ENCODE data around the gene TRAPPC2B.

Gene TRAPPC2B

DNA sequence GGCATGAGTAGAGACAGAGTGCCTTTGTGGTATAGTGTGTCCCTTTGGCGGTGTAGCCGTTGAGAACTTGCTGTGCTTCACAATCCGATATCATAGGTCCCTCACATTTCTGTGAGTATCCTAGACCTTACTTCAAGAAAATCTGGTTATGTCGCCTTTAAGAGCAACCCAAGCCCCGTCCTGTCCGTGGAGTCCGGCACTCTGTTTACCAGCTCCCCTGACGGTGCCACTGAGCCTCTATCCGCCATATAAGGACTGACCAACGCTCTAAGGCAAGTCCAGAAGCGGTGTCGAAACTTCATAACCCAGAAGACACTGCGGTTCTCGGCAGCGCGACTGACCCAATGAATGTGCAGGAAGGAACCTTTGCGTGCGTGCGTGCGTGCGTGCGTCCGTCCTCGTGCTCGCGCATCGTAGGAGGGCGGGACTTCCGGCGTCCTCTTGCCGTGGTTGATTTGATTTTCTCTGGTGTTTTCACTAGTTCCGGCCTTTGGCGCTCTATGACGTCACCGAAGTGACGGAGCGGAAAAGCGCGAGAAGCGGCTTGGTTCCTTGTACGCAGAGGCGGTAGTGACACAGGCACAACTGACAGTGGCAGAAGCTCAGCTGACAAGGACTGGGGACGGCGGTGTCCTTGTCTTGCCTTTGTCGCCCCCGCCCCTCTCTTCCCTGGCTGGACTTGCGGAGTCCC is at the start of gene TRAPPC2B, which contains the start of gene ZNF547:
TSS of gene TRAPPC2B (plus strand) at position 555 of the 691 bp plus-strand sequence. CDS start 1,283 bp downstream, outside the sequence.
TSS of gene ZNF547 (plus strand) at position 555 of the 691 bp plus-strand sequence. CDS start 5,005 bp downstream, outside the sequence.
- H3K27ac Mint-ChIP-seq = peak within 1 kb of the TSS; percentile 96
- H3K4me1 Mint-ChIP-seq = peaks cover 9 to 11% of the 10 kb centered on the region in 2 donors
- H3K9me3 Mint-ChIP-seq = peaks cover 2 to 7% of the 10 kb centered on the region in 2 donors
- H3K27me3 Mint-ChIP-seq = no peaks in the 10 kb centered on the region
- DNase-seq (peak; percentile 99), ATAC-seq (replicated peaks) (peak; percentile 95 to 96)
- H3K4me3 Mint-ChIP-seq = peak within 1 kb of the TSS; percentile 97 to 98
- peaks cover 24 to 40% of the 10 kb centered on the region in 2 donors for H3K36me3 Mint-ChIP-seq

GRCh38 chr19:57314146-57314545 is 49.2 kb upstream of the TRAPPC2B start:
- Mint-ChIP-seq H3K9me3 (peaks cover 7 to 8% of the 10 kb centered on the region in 2 donors), H3K27ac (no peak overlapping the region), H3K36me3 (peaks cover 4 to 5% of the 10 kb centered on the region in 2 donors), H3K4me3 (no peak overlapping the region), H3K27me3 (peaks cover 35 to 51% of the 10 kb centered on the region in 2 donors), H3K4me1 (peaks cover 6 to 7% of the 10 kb centered on the region in 2 donors)
- ATAC-seq (replicated peaks) (no peak), DNase-seq (no peak)

- Mint-ChIP-seq H3K4me3 (no peak overlapping the region), H3K4me1 (peaks cover 16 to 31% of the 10 kb centered on the region in 2 donors), H3K36me3 (peaks cover 7% of the 10 kb centered on the region in 2 donors), H3K9me3 (peaks cover 4 to 5% of the 10 kb centered on the region in 2 donors), H3K27me3 (peaks cover 35 to 51% of the 10 kb centered on the region in 2 donors), H3K27ac (no peak overlapping the region)
- ATAC-seq (replicated peaks) (no peak), DNase-seq (no peak)
Measured at GRCh38 chr19:57317503-57317902, 45.8 kb upstream of the TRAPPC2B start.

- ATAC-seq (replicated peaks) = peak; percentile 4 to 58
- Mint-ChIP-seq H3K4me1 (peaks cover 20 to 36% of the 10 kb centered on the region in 2 donors), H3K4me3 (peak overlapping the region; percentile 95), H3K36me3 (peaks cover 14 to 28% of the 10 kb centered on the region in 2 donors), H3K27me3 (peaks cover 28 to 33% of the 10 kb centered on the region in 2 donors), H3K27ac (peak overlapping the region; percentile 99), H3K9me3 (peaks cover 0 to 3% of the 10 kb centered on the region in 2 donors)
- no peak for DNase-seq
Measured at GRCh38 chr19:57319869-57320179, 43.5 kb upstream of the TRAPPC2B start.

- Mint-ChIP-seq H3K27ac (peak within 1 kb of the TSS; percentile 99), H3K27me3 (peaks cover 22 to 27% of the 10 kb centered on the region in 2 donors), H3K4me1 (peaks cover 20 to 36% of the 10 kb centered on the region in 2 donors), H3K9me3 (peaks cover 0 to 3% of the 10 kb centered on the region in 2 donors), H3K4me3 (peak within 1 kb of the TSS; percentile 95), H3K36me3 (peaks cover 18 to 33% of the 10 kb centered on the region in 2 donors)
- ATAC-seq (replicated peaks) (peak; percentile 97 to 98), DNase-seq (peak; percentile 92)
Measured at GRCh38 chr19:57320180-57321084, 42.9 kb upstream of the TRAPPC2B start, which contains the start of gene ZNF543. TSS of gene ZNF543 (plus strand) at chr19:57320472. CDS start at chr19:57320854, 382 bp downstream.

- H3K27ac Mint-ChIP-seq = peak overlapping the region; percentile 99
- H3K4me3 Mint-ChIP-seq = peak overlapping the region; percentile 95
- ATAC-seq (replicated peaks) (no peak), DNase-seq (no peak)
- peaks cover 20 to 36% of the 10 kb centered on the region in 2 donors for H3K4me1 Mint-ChIP-seq
- H3K9me3 Mint-ChIP-seq = peaks cover 0 to 2% of the 10 kb centered on the region in 2 donors
- peaks cover 25 to 40% of the 10 kb centered on the region in 2 donors for H3K36me3 Mint-ChIP-seq
- peaks cover 15 to 20% of the 10 kb centered on the region in 2 donors for H3K27me3 Mint-ChIP-seq
Measured at GRCh38 chr19:57321116-57321515, 42.2 kb upstream of the TRAPPC2B start.

GRCh38 chr19:57321751-57322150 is 41.6 kb upstream of the TRAPPC2B start:
- Mint-ChIP-seq H3K9me3 (peaks cover 0 to 1% of the 10 kb centered on the region in 2 donors), H3K27me3 (peaks cover 11 to 14% of the 10 kb centered on the region in 2 donors), H3K27ac (no peak overlapping the region), H3K4me3 (peak overlapping the region; percentile 95), H3K36me3 (peaks cover 30 to 47% of the 10 kb centered on the region in 2 donors), H3K4me1 (peaks cover 22 to 36% of the 10 kb centered on the region in 2 donors)
- ATAC-seq (replicated peaks) = no peak
- DNase-seq = no peak

DNA sequence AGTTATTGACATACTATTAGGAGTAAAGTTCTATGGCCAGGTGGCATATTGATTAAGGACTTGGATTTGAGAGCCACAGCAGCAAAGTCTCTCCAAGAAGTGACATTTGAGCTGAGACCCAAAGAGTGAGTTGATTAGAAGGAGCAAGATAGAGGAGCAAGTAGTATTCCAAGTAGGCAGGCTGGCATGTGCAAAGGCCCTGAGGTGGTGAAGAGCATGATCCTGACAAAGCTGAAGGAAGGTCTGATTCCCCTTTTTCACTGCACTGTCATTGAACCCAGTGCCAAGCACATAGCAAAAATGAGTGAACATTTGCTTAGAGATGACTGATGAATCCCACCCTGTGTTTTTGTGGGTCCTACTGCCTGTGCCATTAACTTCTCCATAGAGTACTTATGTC is 38.4 kb upstream of the TRAPPC2B start:
- no peak overlapping the region for H3K4me3 Mint-ChIP-seq
- peaks cover 15 to 24% of the 10 kb centered on the region in 2 donors for H3K4me1 Mint-ChIP-seq
- DNase-seq (no peak), ATAC-seq (replicated peaks) (no peak)
- H3K9me3 Mint-ChIP-seq = peaks cover 7 to 10% of the 10 kb centered on the region in 2 donors
- no peaks in the 10 kb centered on the region for H3K27me3 Mint-ChIP-seq
- H3K36me3 Mint-ChIP-seq = peaks cover 61 to 79% of the 10 kb centered on the region in 2 donors
- H3K27ac Mint-ChIP-seq = no peak overlapping the region

GRCh38 chr19:57327993-57328392 is 35.4 kb upstream of the TRAPPC2B start:
- H3K4me1 Mint-ChIP-seq = peaks cover 0 to 2% of the 10 kb centered on the region in 2 donors
- DNase-seq = no peak
- H3K27me3 Mint-ChIP-seq = no peaks in the 10 kb centered on the region
- no peak overlapping the region for H3K27ac Mint-ChIP-seq
- peaks cover 7 to 10% of the 10 kb centered on the region in 2 donors for H3K9me3 Mint-ChIP-seq
- no peak overlapping the region for H3K4me3 Mint-ChIP-seq
- ATAC-seq (replicated peaks) = no peak
- peaks cover 71 to 89% of the 10 kb centered on the region in 2 donors for H3K36me3 Mint-ChIP-seq

DNA sequence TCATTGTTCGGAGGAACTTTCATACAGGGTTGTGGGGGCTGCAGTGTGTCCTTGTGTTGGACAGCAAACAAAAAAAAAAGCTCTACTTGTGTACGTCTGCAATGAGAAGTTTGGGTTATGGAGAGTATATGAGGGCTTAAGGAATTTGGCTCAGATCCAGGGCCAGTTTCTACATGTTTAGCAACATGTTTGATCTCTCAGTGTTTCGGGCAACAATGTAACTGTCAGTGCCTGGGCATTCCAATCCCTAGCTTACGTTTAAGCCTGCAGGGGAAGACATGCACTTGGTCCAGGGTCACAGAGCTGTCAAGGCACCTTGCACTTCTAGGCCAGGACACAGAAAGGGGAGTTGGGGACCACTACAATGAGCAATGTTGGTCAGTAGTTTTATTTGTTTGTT is 29.2 kb upstream of the TRAPPC2B start:
- no peak overlapping the region for H3K4me3 Mint-ChIP-seq
- H3K4me1 Mint-ChIP-seq = no peaks in the 10 kb centered on the region
- no peaks in the 10 kb centered on the region for H3K27me3 Mint-ChIP-seq
- H3K9me3 Mint-ChIP-seq = peaks cover 0 to under 1% of the 10 kb centered on the region in 2 donors
- ATAC-seq (replicated peaks) (no peak), DNase-seq (no peak)
- H3K36me3 Mint-ChIP-seq = peaks cover 36 to 59% of the 10 kb centered on the region in 2 donors
- H3K27ac Mint-ChIP-seq = no peak overlapping the region

- Mint-ChIP-seq H3K27ac (no peak overlapping the region), H3K36me3 (peaks cover 18 to 25% of the 10 kb centered on the region in 2 donors), H3K4me3 (no peak overlapping the region), H3K9me3 (no peaks in the 10 kb centered on the region), H3K27me3 (no peaks in the 10 kb centered on the region), H3K4me1 (peaks cover 3 to 6% of the 10 kb centered on the region in 2 donors)
- no peak for DNase-seq
- ATAC-seq (replicated peaks) = no peak
Measured at GRCh38 chr19:57338877-57339276, 24.5 kb upstream of the TRAPPC2B start.

GRCh38 chr19:57342582-57342981 is 20.8 kb upstream of the TRAPPC2B start:
- H3K4me1 Mint-ChIP-seq = peaks cover 3 to 6% of the 10 kb centered on the region in 2 donors
- H3K36me3 Mint-ChIP-seq = peaks cover 2 to 7% of the 10 kb centered on the region in 2 donors
- no peaks in the 10 kb centered on the region for H3K9me3 Mint-ChIP-seq
- H3K27ac Mint-ChIP-seq = no peak overlapping the region
- H3K27me3 Mint-ChIP-seq = peaks cover 3 to 9% of the 10 kb centered on the region in 2 donors
- no peak for DNase-seq
- no peak overlapping the region for H3K4me3 Mint-ChIP-seq
- ATAC-seq (replicated peaks) = no peak

- peaks cover 3 to 12% of the 10 kb centered on the region in 2 donors for H3K27me3 Mint-ChIP-seq
- ATAC-seq (replicated peaks) = no peak
Measured at GRCh38 chr19:57348136-57348535, 15.2 kb upstream of the TRAPPC2B start.

More at GRCh38 chr19:57348136-57348535, 15.2 kb upstream of the TRAPPC2B start:
- H3K9me3 Mint-ChIP-seq = peaks cover 0 to 9% of the 10 kb centered on the region in 2 donors
- no peak for DNase-seq
- no peak overlapping the region for H3K27ac Mint-ChIP-seq
- peaks cover 21 to 29% of the 10 kb centered on the region in 2 donors for H3K4me1 Mint-ChIP-seq
- H3K4me3 Mint-ChIP-seq = no peak overlapping the region
- peaks cover 18 to 24% of the 10 kb centered on the region in 2 donors for H3K36me3 Mint-ChIP-seq

Measured in stimulated activated naive B cell treated with anti-CD40 and anti-IgM and Interleukin-4, amounts not matched to agents 10 μg/mL and 1 μg/mL and 100 μg/mL, for 72 hours (primary cell).